Mucosa of stomach (tissue), 1 donor: ENCODE results near the gene MALL.
"Not testable (repeated sequence)": the region's sequence is repeated elsewhere in the genome, so short reads cannot be mapped to it uniquely, and the experiment has no call there.

Source experiments
- H3K27me3 ChIP-seq: one replicate; pipeline ENCODE4 v1.7.0; 2013; ENCODE audit warnings: mild to moderate bottlenecking, low read length; ENCODE audit not compliant: control insufficient read depth, insufficient read depth
- H3K36me3 ChIP-seq: one replicate; pipeline ENCODE4 v1.7.0; 2013; ENCODE audit warnings: low read length; ENCODE audit not compliant: control insufficient read depth, insufficient read depth
- H3K4me1 ChIP-seq: one replicate; pipeline ENCODE4 v1.7.0; 2013; ENCODE audit warnings: mild to moderate bottlenecking, low read length; ENCODE audit not compliant: control insufficient read depth, insufficient read depth
- H3K4me3 ChIP-seq: one replicate; pipeline ENCODE4 v1.7.0; 2013; ENCODE audit warnings: low read length
- H3K9ac ChIP-seq: one replicate; pipeline ENCODE4 v1.7.0; 2013; ENCODE audit warnings: mild to moderate bottlenecking, low read length, moderate library complexity
- H3K9me3 ChIP-seq: one replicate; pipeline ENCODE4 v1.7.0; 2013; ENCODE audit warnings: mild to moderate bottlenecking, low read length, moderate library complexity; ENCODE audit not compliant: control insufficient read depth
- donor health status: Pancreatic carcinoma.

MALL gene

DNA sequence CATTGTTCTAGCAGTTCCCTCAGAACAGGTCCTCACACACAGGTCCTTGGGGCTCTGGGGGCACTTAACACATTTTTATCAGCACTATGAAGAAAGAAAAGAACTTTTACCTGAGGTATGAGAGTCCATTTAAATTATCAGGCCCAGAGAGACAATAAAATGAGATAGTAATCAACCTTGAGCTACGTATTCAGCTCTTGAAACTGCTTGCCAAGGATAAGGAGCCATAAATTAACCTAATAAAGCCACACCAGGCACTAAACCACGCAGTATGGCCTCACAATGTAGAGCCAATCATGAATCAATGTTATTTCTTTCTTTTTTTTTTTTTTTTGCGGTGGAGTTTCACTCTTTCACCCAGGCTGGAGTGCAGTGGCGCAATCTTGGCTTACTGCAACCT, 37.5 kb downstream of the MALL start:
- H3K27me3 ChIP-seq, H3K4me1 ChIP-seq, H3K4me3 ChIP-seq, H3K9ac ChIP-seq, H3K36me3 ChIP-seq, H3K9me3 ChIP-seq: not testable (repeated sequence)

DNA sequence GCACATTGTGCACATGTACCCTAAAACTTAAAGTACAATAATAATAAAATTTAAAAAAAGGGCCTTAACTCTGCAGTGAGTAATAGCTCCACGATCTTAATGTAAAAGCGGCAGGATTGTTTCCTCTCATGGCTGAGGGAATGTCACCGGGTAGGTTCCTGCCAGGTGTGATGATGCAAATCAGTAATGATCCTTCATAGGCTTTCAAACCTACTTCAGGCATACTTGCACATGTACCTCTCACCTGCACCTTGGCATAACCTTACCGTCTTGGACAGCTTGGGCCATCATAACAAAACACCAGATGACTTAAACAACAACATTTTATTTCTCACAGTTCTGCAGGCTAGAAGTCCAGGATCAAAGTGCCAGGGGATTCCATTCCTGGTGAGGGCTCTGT, 39.7 kb downstream of the MALL start:
- not testable (repeated sequence) for H3K4me3 ChIP-seq, H3K9me3 ChIP-seq, H3K36me3 ChIP-seq

DNA sequence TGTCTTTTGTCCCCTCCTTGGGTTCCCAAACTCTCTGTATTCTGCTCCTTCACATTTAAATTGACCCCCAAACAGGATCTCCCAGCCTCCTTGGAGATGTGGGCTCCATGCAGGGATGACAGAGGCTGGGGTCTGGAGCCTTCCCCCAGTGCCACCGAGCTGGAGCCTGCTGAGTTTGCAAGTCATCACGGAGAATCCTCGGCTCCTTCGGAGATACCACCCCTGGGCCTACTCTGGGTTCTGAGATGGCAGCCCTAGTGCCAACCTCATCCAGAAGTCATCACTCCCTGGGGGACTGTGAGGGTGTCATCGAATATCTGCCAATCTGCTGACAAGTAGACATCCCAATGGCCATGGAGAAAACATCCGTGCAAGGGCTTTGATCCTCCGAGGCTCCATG, 45.8 kb downstream of the MALL start:
- H3K9ac ChIP-seq, H3K9me3 ChIP-seq, H3K4me3 ChIP-seq, H3K36me3 ChIP-seq, H3K4me1 ChIP-seq, H3K27me3 ChIP-seq: not testable (repeated sequence)

More for the DNA sequence above, 39.7 kb downstream of the MALL start:
- not testable (repeated sequence) for H3K9ac ChIP-seq, H3K4me1 ChIP-seq, H3K27me3 ChIP-seq

DNA sequence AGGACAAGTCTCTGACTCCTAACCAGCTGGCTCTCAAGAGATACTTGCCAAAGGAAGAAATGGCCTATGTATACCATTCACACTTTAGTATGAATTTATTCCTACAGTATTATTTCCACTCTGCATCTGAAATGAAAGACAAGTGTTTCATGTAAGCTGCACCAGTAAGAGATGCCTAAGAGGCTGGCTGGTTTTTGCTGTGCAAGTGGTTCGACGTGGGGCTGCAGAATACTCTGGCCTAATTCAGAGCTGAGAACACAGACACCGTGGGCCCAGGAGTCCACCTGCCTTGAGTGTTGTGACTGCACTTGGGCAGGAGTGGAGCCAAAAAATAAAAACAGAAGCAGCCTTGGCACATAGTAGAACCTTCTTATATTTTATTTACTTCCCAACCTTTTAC, 47.5 kb downstream of the MALL start:
- not testable (repeated sequence) for H3K9me3 ChIP-seq, H3K9ac ChIP-seq

GRCh38 chr2:110062332-110062731, 53.3 kb downstream of the MALL start:
- not testable (repeated sequence) for H3K9me3 ChIP-seq, H3K36me3 ChIP-seq, H3K9ac ChIP-seq, H3K4me3 ChIP-seq, H3K27me3 ChIP-seq, H3K4me1 ChIP-seq

More for the DNA sequence above, 47.5 kb downstream of the MALL start:
- not testable (repeated sequence) for H3K36me3 ChIP-seq, H3K27me3 ChIP-seq, H3K4me3 ChIP-seq, H3K4me1 ChIP-seq

- not testable (repeated sequence) for H3K4me1 ChIP-seq, H3K27me3 ChIP-seq, H3K9me3 ChIP-seq, H3K4me3 ChIP-seq, H3K9ac ChIP-seq, H3K36me3 ChIP-seq
Observed at GRCh38 chr2:110060550-110060949, 55.1 kb downstream of the MALL start.

- H3K9ac ChIP-seq, H3K27me3 ChIP-seq, H3K9me3 ChIP-seq, H3K4me3 ChIP-seq, H3K4me1 ChIP-seq, H3K36me3 ChIP-seq: not testable (repeated sequence)
Observed at GRCh38 chr2:110059694-110060358, 55.8 kb downstream of the MALL start.

DNA sequence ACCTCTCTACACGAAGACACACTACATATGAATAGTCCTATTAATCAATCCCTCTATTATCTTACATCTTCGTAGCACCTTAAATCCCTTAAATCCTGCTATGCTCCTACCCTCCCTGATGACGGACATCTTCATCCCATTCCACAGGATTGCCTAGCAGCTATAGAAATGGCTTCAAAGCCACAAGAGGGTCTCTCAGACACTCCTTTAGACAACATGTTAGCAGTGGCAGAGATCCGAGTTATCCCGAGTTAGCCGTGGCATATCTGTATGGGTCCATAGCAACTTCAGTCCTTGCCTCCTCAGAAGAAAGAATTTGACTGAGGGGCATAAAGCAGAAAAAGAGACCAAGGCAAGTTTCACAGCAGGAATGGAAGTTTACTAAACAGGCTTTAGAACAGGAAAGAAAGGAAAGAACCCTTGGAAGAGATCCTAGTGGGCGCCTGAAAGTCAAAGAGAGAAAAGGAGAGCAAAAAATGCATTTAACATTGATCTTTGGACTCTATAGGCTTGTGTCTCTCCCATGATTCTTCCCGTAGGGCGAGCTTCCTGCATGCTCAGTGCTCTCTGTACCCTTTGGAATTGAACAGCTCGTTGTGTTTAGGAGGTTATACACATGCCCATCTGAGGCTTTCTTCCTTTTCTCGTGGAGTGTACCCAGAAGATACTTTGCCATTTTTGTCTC, 56.5 kb downstream of the MALL start:
- H3K9ac ChIP-seq, H3K27me3 ChIP-seq, H3K4me3 ChIP-seq, H3K36me3 ChIP-seq, H3K9me3 ChIP-seq, H3K4me1 ChIP-seq: not testable (repeated sequence)

GRCh38 chr2:110058034-110058433, 57.6 kb downstream of the MALL start:
- H3K4me1 ChIP-seq, H3K36me3 ChIP-seq, H3K27me3 ChIP-seq, H3K4me3 ChIP-seq, H3K9ac ChIP-seq, H3K9me3 ChIP-seq: not testable (repeated sequence)

- not testable (repeated sequence) for H3K27me3 ChIP-seq, H3K9ac ChIP-seq, H3K9me3 ChIP-seq, H3K4me1 ChIP-seq, H3K4me3 ChIP-seq, H3K36me3 ChIP-seq
Observed at GRCh38 chr2:110055819-110056408, 59.7 kb downstream of the MALL start.

DNA sequence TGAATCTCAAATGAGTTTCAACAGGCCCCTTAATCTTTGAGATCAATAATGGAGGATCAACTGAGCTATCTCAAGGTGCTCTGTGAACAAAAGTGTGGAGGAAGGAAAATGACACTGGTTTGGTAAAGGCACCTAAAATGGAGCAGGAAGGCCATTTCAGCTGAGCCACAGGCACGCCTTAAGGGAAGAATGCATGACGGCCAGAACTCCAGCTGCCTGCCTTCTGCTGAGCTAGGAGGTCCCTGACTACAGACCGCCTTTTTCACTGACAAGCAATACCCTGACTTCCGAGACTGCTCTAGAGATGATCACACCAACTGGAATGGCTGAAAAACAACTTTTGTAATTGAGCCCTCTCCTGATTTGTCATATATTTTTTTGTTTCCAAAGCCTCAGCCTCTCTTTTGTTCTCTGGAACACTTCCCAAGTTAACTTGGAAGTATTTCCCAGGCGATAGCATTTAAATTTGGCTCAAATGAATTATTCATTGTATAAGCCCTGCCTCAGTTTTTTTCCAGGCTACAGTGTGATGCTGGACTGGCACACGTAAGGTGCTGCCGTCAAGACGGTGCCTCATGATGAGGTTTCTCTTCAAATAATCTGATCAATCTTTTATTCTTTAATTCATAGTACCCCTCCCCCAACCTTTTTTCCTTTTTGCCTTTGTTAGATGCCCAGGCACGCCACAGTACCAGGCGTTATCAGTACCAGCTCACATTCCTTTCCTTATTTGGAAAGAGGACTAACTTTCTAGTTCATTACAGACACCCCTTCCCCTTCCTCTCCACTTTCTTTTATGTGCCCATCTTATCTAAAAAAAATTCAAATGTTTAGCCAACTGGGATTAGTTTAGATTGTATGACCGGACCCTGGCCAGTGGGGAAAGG, 60.9 kb downstream of the MALL start:
- not testable (repeated sequence) for H3K27me3 ChIP-seq, H3K9ac ChIP-seq, H3K9me3 ChIP-seq, H3K36me3 ChIP-seq, H3K4me3 ChIP-seq, H3K4me1 ChIP-seq

DNA sequence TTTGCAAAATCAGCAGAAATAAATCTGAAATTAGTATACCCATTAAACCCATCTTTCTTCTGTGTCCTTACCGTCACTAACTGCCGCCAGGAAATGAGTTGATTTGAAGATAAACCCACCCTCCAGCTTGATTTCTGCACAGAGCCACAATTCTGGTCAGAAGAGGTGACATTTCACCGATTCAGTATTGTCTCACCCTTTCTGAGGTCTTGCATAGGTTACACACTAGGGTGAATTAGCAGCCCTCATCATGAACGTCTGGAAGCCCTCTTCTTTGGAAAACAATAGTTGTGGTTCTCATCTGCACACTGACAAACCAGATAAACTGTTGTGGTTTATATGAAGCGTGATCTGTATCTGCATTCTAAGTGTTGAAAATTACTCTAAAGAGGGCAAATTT, 61.9 kb downstream of the MALL start:
- not testable (repeated sequence) for H3K4me1 ChIP-seq, H3K4me3 ChIP-seq, H3K9ac ChIP-seq, H3K9me3 ChIP-seq, H3K36me3 ChIP-seq, H3K27me3 ChIP-seq
